ENCODE measurements around the gene GALNT10.

Gene GALNT10

DNA sequence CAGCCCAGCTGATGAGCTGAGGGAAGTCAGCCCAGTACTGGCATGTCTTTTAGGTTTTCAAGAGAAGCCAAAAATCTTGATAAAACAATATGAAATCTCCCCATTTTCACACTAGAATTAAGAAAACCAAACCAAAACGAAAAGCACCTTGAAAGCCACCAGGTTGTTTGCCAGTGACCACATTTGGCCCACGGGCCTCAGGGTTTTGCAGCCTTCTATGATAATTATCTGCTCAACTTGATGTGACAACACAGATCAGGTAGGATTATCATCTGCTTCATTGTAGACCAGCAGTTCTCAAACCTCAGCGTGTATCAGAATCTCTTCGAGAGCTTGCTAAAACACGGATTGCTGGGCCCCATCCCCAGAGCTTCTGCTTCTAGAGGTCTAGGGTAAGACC, 101.4 kb downstream of the GALNT10 start:
- Histone ChIP-seq H3K4me3 (no peak overlapping the region), H3K27ac (no peak overlapping the region)
- DNase-seq (ENCODE audit: low spot score), result no peak
- TF ChIP-seq CTCF (IDR thresholded peaks at IDR 0.05), result no peak

DNA sequence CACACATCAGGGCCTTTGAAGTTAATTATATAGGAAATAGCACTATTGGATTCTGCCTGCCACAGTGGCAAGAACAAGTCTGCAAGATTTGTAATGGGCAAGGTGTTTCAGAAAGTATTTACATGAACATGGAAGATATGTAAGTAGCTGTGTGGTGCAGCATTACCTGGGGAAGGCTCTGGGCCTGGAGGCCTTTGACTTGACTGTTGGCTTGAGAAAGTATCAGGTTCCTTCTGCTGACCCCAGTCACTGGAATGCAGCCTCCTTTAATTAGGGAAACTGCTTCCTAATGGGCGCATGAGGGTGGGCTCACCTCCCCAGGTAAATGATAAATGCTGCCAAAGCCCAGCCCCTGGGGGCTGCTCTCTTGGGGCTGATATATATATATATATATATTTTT, 102.7 kb downstream of the GALNT10 start:
- Histone ChIP-seq H3K27ac (no peak overlapping the region), H3K4me3 (no peak overlapping the region)
- no peak for DNase-seq (ENCODE audit: low spot score)
- no peak for TF ChIP-seq CTCF (IDR thresholded peaks at IDR 0.05)

DNA sequence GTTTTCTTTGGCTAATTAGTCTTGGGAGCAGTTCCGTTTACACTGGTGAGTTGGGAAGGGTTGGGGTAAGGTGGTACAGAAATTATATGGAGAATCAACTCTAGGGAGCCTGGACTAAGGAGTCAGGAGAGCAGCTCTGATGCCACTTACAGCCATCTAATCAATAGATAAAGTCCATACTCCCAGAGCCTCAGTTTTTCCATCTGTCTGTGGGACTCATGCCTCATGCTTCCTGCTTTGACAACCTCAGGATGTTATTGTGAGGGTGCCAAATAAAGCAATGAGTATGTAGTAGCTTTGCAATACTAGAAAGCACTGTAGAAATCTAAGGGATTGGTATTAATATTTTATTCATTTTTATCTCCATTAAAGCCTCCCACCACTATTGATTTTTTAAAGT, 105.0 kb downstream of the GALNT10 start:
- no peak for DNase-seq (ENCODE audit: low spot score)
- no peak for TF ChIP-seq CTCF (IDR thresholded peaks at IDR 0.05)
- Histone ChIP-seq H3K27ac (no peak overlapping the region), H3K4me3 (no peak overlapping the region)

- Histone ChIP-seq H3K27ac (no peak overlapping the region), H3K4me3 (no peak overlapping the region)
- TF ChIP-seq CTCF (IDR thresholded peaks at IDR 0.05), result no peak
- no peak for DNase-seq (ENCODE audit: low spot score)
These were observed 106.1 kb downstream of the GALNT10 start for GRCh38 chr5:154296525-154297159.

GRCh38 chr5:154298065-154298464, 107.5 kb downstream of the GALNT10 start:
- DNase-seq (ENCODE audit: low spot score), result no peak
- Histone ChIP-seq H3K27ac (no peak overlapping the region), H3K4me3 (no peak overlapping the region)
- TF ChIP-seq CTCF (IDR thresholded peaks at IDR 0.05), result no peak

DNA sequence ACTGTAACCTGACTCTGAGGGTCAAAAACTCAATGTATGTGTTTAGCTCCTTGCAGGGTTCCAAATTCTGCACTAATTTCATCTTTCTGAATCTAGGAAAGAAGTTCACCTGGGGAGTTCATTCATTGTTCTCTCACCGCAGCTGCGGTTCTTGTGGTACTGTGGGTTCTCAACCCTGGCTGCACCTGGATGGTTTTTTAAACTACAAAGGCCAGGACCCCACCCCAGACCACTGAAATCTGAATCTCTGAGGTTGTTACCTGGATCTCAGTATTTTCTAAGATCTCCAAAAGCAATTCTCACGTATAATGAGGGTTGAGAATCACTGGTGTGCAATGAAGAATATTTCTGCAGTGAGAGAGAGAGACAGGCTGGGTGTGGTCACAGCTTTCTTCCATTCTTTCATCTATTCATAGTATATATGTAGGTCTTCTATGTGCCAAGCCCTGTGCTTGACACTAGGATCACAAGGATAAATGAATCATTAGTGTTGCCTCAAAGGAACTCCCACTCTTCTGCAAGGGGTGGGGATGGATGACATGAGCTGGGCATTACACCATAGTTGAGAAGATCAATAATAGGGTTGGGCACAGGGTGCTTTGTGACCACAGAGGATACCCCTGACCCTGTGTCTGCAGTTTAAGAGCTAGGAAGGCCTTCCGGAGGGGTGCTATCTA, 109.8 kb downstream of the GALNT10 start:
- Histone ChIP-seq H3K4me3 (no peak overlapping the region), H3K27ac (no peak overlapping the region)
- TF ChIP-seq CTCF (IDR thresholded peaks at IDR 0.05), result no peak
- DNase-seq (ENCODE audit: low spot score), result no peak

- Histone ChIP-seq H3K27ac (peak overlapping the region in 1 of 2 donors; percentile 46), H3K4me3 (peak overlapping the region; percentile 20)
- TF ChIP-seq CTCF (IDR thresholded peaks at IDR 0.05), result no peak
- DNase-seq (ENCODE audit: low spot score), result no peak
These were observed 111.2 kb downstream of the GALNT10 start for GRCh38 chr5:154301726-154302125.
